Type B pancreatic cell (in vitro differentiated cells): Measurements from ENCODE around the gene EPHA1. TPM values are rescaled to one million over a fixed set of nuclear protein-coding genes. Genes with fewer than 3 reads are reported as not detected.

Experiments used
- DNase-seq: peaks from one replicate; pipeline ENCODE4 v3.0.0; 2021; ENCODE audit warnings: mixed read lengths; ENCODE audit not compliant: unreplicated experiment; ENCODE audit errors: extremely low spot score
- H3K27ac Mint-ChIP-seq: 2 replicates; pipeline ENCODE4 v1.8.0; 2021; ENCODE audit warnings: mild to moderate bottlenecking, mixed read lengths
- H3K27me3 Mint-ChIP-seq: 2 replicates; pipeline ENCODE4 v1.8.0; 2021; ENCODE audit warnings: mixed read lengths
- H3K36me3 Mint-ChIP-seq: 2 replicates; pipeline ENCODE4 v1.8.0; 2021; ENCODE audit warnings: mixed read lengths
- H3K4me1 Mint-ChIP-seq: one replicate; pipeline ENCODE4 v1.8.0; 2021; ENCODE audit warnings: mixed read lengths; ENCODE audit not compliant: unreplicated experiment
- H3K4me3 Mint-ChIP-seq: 2 replicates; pipeline ENCODE4 v1.8.0; 2021; ENCODE audit warnings: mild to moderate bottlenecking, mixed read lengths
- H3K9me3 Mint-ChIP-seq: 2 replicates; pipeline ENCODE4 v1.8.0; 2021; ENCODE audit warnings: mixed read lengths
- CTCF ChIP-seq: fragments of 200-600 bp; sonication (generic); conservative IDR thresholded peaks from 2 replicates; pipeline ENCODE4 v1.5.0; 2021; ENCODE audit warnings: antibody characterized with exemption, mild to moderate bottlenecking
- microRNA-seq: library from miRNA; unstranded; fragments of <30 nt; microRNA quantifications from one replicate; pipeline ENCODE4, GENCODE V29; 2020
- total RNA-seq: library from RNA; stranded (reverse); gene quantifications from 2 replicates; pipeline ENCODE4 v1.2.1, GENCODE V29; 2021; ENCODE audit warnings: low replicate concordance

The EPHA1 gene
- total RNA-seq, 1 donor from 2014 or later = 18.0 TPM

DNA sequence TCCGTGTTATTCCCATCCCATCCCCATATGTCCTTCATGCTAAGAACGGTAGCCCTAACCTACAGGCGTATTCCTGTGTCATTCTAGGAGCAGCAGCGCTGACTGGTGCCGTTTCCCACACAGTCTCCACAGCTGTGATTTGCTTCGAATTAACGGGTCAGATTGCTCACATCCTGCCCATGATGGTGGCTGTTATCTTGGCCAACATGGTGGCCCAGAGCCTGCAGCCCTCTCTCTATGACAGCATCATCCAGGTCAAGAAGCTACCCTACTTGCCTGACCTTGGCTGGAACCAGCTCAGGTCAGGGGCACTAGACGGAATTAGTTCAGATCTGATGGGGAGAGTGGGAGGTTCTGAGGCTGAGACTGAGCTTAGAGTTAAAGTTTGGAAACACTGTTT, 66.8 kb downstream of the EPHA1 start:
- peaks cover 26% of the 10 kb centered on the region for H3K27me3 Mint-ChIP-seq
- peaks cover 5% of the 10 kb centered on the region for H3K4me1 Mint-ChIP-seq
- DNase-seq = no peak
- H3K9me3 Mint-ChIP-seq = no peaks in the 10 kb centered on the region
- H3K36me3 Mint-ChIP-seq = no peaks in the 10 kb centered on the region
- TF ChIP-seq CTCF = no peak
- H3K27ac Mint-ChIP-seq = no peak overlapping the region
- no peak overlapping the region for H3K4me3 Mint-ChIP-seq

Small RNAs within 50 kb of the gene (microRNA-seq; reads per million reads assigned to microRNA genes)
- gene MIR6892 = not detected

Other genes with a start within 250 kb of the EPHA1 start
- not detected in 2 replicates for gene TAS2R39, start 225.4 kb downstream of the EPHA1 start, total RNA-seq
- not detected in 2 replicates for gene TAS2R40, start 186.8 kb downstream of the EPHA1 start, total RNA-seq
- gene GSTK1, start 145.4 kb downstream of the EPHA1 start, total RNA-seq = 110 and 155 TPM in 2 replicates
- 2.6 and 4.8 TPM in 2 replicates for gene TMEM139, start 123.9 kb downstream of the EPHA1 start, total RNA-seq
- gene CASP2, start 120.5 kb downstream of the EPHA1 start, total RNA-seq = 53.9 and 55.2 TPM in 2 replicates
- 0.12 and 0.22 TPM in 2 replicates for gene CLCN1, start 92.7 kb downstream of the EPHA1 start, total RNA-seq
- gene FAM131B, start 46.1 kb downstream of the EPHA1 start, total RNA-seq = 2.1 and 6.5 TPM in 2 replicates
- gene ZYX, start 27.5 kb downstream of the EPHA1 start, total RNA-seq = 73.2 and 107 TPM in 2 replicates
- not detected in 2 replicates for gene TAS2R60, start 34.6 kb upstream of the EPHA1 start, total RNA-seq
- gene TAS2R41, start 69.0 kb upstream of the EPHA1 start, total RNA-seq = not detected in 2 replicates
- 0.17 and 1.6 TPM in 2 replicates for gene CTAGE15, start 162.9 kb upstream of the EPHA1 start, total RNA-seq
- 3.5 and 9.3 TPM in 2 replicates for gene TCAF2, start 212.1 kb upstream of the EPHA1 start, total RNA-seq